Nephron progenitor cell (in vitro differentiated cells): ENCODE measurements around the gene INSRR.

ENCODE experiments used
- DNase-seq: peaks from one replicate; pipeline ENCODE4 v3.0.0; 2021
- H3K27ac Mint-ChIP-seq: 2 replicates; pipeline ENCODE4 v1.8.0; 2021; ENCODE audit warnings: mild to moderate bottlenecking, moderate library complexity, mixed read lengths
- H3K27me3 Mint-ChIP-seq: 2 replicates; pipeline ENCODE4 v1.8.0; 2021; ENCODE audit warnings: mild to moderate bottlenecking, low read depth, mixed read lengths; ENCODE audit not compliant: poor library complexity
- H3K36me3 Mint-ChIP-seq: 2 replicates; pipeline ENCODE4 v1.8.0; 2021; ENCODE audit warnings: low read depth, mixed read lengths
- H3K4me1 Mint-ChIP-seq: 2 replicates; pipeline ENCODE4 v1.8.0; 2021; ENCODE audit warnings: mixed read lengths
- H3K4me3 Mint-ChIP-seq: 2 replicates; pipeline ENCODE4 v1.8.0; 2021; ENCODE audit warnings: mild to moderate bottlenecking, moderate library complexity, mixed read lengths
- H3K9me3 Mint-ChIP-seq: 2 replicates; pipeline ENCODE4 v1.8.0; 2021; ENCODE audit warnings: mild to moderate bottlenecking, moderate library complexity, mixed read lengths
- TF ChIP-seq, protein P1 (sequence below): fragments of 200-600 bp; sonication (generic); IDR thresholded peaks from 2 replicates; pipeline ENCODE4 v1.5.0; 2021; ENCODE audit warnings: antibody characterized with exemption

INSRR gene

DNA sequence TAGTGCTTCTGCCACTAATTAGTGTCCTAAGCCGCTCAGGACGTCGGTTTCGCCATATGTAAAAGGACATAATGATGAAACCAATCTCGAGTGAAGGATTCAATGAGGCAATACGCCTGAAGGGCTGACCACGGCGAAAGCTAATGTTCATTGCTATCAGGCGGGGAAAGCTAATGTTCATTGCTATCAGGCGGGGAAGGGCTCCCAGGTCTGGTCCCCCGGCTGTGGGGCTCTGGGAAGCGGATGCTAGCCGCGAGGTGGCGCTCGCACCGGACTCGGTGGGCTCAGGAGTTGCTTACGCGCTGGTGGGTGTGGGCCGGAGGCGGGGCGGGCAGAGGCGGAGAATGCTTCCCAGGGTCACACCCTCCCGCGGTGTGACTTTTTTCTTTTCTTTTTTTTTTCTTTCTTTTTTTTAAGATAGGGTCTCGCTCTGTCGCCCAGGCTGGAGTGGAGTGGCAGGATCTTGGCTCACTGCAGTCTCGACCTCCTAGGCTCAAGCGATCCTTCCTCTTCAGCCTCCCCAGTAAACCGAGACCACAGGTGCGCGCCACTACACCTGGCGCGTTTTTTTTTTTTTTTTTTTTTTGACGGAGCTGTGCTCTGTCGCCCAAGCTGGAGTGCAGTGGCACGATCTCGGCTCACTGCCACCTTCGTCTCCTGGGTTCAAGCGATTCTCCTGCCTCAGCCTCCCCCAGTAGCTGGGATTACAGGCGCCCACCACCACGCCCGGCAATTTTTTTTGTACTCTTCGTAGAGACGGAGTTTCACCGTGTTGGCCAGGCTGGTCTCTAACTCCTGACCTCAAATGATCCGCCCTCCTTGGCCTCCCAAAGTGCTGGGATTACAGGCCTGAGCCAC lies 33.5 kb upstream of the INSRR start:
- H3K27me3 Mint-ChIP-seq: peaks cover 51% of the 10 kb centered on the region
- H3K4me1 Mint-ChIP-seq: peaks cover 57% of the 10 kb centered on the region
- TF ChIP-seq, protein P1, sequence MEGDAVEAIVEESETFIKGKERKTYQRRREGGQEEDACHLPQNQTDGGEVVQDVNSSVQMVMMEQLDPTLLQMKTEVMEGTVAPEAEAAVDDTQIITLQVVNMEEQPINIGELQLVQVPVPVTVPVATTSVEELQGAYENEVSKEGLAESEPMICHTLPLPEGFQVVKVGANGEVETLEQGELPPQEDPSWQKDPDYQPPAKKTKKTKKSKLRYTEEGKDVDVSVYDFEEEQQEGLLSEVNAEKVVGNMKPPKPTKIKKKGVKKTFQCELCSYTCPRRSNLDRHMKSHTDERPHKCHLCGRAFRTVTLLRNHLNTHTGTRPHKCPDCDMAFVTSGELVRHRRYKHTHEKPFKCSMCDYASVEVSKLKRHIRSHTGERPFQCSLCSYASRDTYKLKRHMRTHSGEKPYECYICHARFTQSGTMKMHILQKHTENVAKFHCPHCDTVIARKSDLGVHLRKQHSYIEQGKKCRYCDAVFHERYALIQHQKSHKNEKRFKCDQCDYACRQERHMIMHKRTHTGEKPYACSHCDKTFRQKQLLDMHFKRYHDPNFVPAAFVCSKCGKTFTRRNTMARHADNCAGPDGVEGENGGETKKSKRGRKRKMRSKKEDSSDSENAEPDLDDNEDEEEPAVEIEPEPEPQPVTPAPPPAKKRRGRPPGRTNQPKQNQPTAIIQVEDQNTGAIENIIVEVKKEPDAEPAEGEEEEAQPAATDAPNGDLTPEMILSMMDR: peak; percentile 87
- DNase-seq: peak; percentile 98
- no peaks in the 10 kb centered on the region for H3K36me3 Mint-ChIP-seq
- H3K9me3 Mint-ChIP-seq: no peaks in the 10 kb centered on the region
- H3K4me3 Mint-ChIP-seq: peak overlapping the region; percentile 61
- no peak overlapping the region for H3K27ac Mint-ChIP-seq

DNA sequence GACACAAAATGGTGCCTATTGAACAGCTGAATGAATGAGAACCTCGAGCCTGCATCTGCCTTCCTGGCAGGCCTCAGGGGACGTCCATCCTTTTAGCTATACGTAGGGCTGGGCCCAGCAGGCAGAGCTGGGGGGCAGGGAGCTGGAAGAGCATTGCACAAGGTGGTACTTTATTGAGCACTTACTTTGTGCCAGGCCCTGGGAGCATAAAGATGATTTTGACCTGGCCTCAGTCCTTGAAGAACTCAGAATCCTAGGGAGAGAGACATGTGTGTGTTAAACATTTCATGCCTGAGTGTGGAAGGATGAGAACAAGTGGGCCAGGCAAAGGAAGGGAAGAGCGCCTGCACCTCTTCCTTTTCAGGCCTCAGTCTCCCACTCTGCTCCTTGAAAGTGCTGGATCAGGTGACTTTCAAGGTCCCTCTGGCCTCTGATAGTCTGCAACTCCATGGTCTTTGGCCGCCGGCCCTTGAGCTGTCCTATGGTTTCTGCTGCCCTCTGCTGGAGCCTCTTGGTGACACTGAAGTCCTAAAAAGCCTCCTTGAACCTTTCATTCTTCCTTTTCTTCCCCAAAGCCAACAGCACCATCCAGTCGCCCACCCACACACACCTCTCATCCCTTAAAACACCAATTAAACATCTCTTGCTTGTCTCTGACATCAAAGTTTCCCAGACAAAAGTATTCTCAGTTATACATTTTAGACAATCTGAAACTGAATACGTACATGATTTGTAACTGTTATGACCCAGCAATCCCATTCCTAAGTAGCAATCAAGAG lies 31.1 kb upstream of the INSRR start:
- Mint-ChIP-seq H3K4me1 (peaks cover 55% of the 10 kb centered on the region), H3K36me3 (no peaks in the 10 kb centered on the region), H3K4me3 (no peak overlapping the region), H3K9me3 (no peaks in the 10 kb centered on the region), H3K27me3 (peaks cover 63% of the 10 kb centered on the region), H3K27ac (no peak overlapping the region)
- TF ChIP-seq, protein P1: peak; percentile 81
- DNase-seq: peak; percentile 86

DNA sequence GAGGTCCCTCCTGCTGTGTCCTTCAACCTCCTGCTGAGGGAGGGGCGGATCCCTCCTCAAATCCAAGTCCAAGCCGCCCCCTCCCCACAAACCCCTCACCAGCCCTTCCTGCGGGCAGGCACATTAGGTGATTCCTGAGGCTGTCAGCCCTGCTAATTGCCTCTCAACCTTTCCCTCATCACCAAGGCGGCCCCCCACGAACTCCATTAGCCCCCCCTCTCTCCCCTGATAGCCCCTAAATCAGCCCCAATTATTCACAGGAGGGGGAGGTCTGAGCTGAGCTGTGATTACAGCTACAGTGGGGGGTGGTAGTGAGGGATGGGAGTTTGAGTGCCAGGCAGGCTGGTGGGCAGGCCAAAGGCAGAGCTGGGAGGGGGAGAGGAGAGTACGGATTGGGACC lies 28.8 kb upstream of the INSRR start:
- H3K4me3 Mint-ChIP-seq: no peak overlapping the region
- peaks cover 69% of the 10 kb centered on the region for H3K27me3 Mint-ChIP-seq
- no peak overlapping the region for H3K27ac Mint-ChIP-seq

DNA sequence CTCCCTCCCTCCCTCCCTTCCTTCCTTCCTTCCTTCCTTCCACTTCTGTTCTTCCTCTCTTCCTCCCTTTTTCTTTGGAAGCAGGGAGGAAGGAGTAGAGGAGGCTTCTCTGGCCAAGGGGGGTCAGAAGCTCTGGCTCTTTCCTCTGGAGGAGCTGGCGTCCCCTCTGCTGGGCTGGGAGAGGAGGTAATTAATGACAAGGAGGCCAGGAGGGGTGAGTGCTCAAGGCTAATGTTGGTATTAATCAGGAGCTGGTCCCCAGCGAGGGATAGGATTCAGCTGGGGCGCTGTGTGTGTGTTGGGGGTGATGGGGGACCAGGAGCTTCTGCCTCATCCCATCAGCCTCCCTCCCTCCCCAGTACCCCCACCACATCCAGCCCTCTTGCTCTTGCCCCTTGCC lies 28.4 kb upstream of the INSRR start:
- Mint-ChIP-seq H3K4me1 (peaks cover 65% of the 10 kb centered on the region), H3K9me3 (no peaks in the 10 kb centered on the region), H3K36me3 (no peaks in the 10 kb centered on the region)

More for the DNA sequence above, 28.8 kb upstream of the INSRR start:
- H3K4me1 Mint-ChIP-seq: peaks cover 64% of the 10 kb centered on the region
- no peak for DNase-seq
- no peaks in the 10 kb centered on the region for H3K9me3 Mint-ChIP-seq
- TF ChIP-seq, protein P1: no peak
- no peaks in the 10 kb centered on the region for H3K36me3 Mint-ChIP-seq

DNA sequence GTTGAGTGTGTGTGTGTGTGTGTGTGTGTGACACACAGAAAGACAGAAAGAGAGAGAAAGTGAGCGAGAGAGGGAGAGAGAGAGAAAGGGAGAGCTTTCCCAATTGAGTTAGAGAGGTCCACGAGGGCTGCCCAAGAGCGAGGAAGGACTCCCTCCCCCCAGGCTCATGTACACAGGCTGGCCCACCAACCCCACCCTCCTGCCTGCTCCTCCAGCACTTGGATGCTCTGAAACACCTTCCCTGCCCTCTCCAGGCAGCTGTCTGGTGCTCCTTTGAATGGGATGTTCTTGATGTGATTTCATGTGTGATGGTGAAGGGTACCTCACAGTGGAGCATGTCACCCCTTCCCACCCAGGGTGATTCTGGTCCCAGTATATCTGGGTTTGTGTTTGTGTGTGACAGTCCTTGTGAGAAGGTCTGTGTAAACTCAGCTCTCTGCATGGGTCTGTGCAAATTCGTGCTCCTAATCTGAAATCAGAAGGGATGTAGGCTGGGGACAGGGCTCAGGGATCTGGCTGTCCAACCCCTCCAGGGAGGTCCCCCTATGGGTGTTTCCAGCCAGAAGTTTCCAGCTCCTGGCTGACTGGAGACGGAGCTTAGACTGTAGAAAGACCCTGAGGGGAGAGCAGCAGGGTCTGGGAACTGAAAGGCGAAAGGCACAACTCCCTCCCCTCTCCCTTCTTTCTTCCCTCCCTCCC lies 27.8 kb upstream of the INSRR start:
- Mint-ChIP-seq H3K4me3 (peak overlapping the region; percentile 37), H3K27ac (peak overlapping the region; percentile 25), H3K4me1 (peaks cover 61% of the 10 kb centered on the region), H3K9me3 (no peaks in the 10 kb centered on the region), H3K36me3 (no peaks in the 10 kb centered on the region), H3K27me3 (peaks cover 67% of the 10 kb centered on the region)
- no peak for DNase-seq
- TF ChIP-seq, protein P1: no peak

More for the DNA sequence above, 28.4 kb upstream of the INSRR start:
- TF ChIP-seq, protein P1: no peak
- DNase-seq: peak; percentile 41
- no peak overlapping the region for H3K4me3 Mint-ChIP-seq
- H3K27ac Mint-ChIP-seq: no peak overlapping the region
- H3K27me3 Mint-ChIP-seq: peaks cover 69% of the 10 kb centered on the region
